Measurements from ENCODE around the gene RGS7. TPM values are rescaled to one million over a fixed set of nuclear protein-coding genes. Genes with fewer than 3 reads are reported as not detected.

The RGS7 gene
- polyA plus RNA-seq, 1 donor from 2014 or later, result 24.2 TPM

GRCh38 chr1:240821925-240822324 lies 535.1 kb downstream of the RGS7 start:
- Histone ChIP-seq H3K9ac (ENCODE audit: low read length) (no peak overlapping the region), H3K36me3 (ENCODE audit: insufficient read depth, low read length) (no peaks in the 10 kb centered on the region), H3K4me3 (ENCODE audit: low read length) (no peak overlapping the region), H3K27me3 (ENCODE audit: insufficient read depth, low read depth, low read length) (no peaks in the 10 kb centered on the region), H2AFZ (ENCODE audit: low read depth, low read length) (no peak overlapping the region), H3K79me2 (replicated peaks; ENCODE audit: insufficient read depth, low read length) (no peaks in the 10 kb centered on the region), H4K20me1 (ENCODE audit: insufficient read depth) (no peaks in the 10 kb centered on the region), H3K27ac (ENCODE audit: low read length) (no peak overlapping the region), H3K9me3 (ENCODE audit: low read length) (no peaks in the 10 kb centered on the region), H3K4me2 (ENCODE audit: low read length) (no peak overlapping the region), H3F3A (ENCODE audit: insufficient read depth, low read length, poor library complexity, severe bottlenecking) (no peaks in the 10 kb centered on the region), H3K9me2 (ENCODE audit: insufficient read depth, low read length) (no peaks in the 10 kb centered on the region)
- TF ChIP-seq EZH2 (IDR thresholded peaks at IDR 0.05; ENCODE audit: borderline replicate concordance, insufficient read depth, low read length, poor library complexity, severe bottlenecking) (no peak), MXI1 (conservative IDR thresholded peaks at IDR 0.05; ENCODE audit: poor library complexity, severe bottlenecking) (no peak)

GRCh38 chr1:240820816-240821215 lies 536.2 kb downstream of the RGS7 start:
- Histone ChIP-seq H4K20me1 (ENCODE audit: insufficient read depth) (no peaks in the 10 kb centered on the region), H3K9ac (ENCODE audit: low read length) (no peak overlapping the region), H3K27ac (ENCODE audit: low read length) (no peak overlapping the region), H3K4me3 (ENCODE audit: low read length) (no peak overlapping the region), H3K4me2 (ENCODE audit: low read length) (no peak overlapping the region), H3K9me2 (ENCODE audit: insufficient read depth, low read length) (no peaks in the 10 kb centered on the region), H2AFZ (ENCODE audit: low read depth, low read length) (no peak overlapping the region), H3K36me3 (ENCODE audit: insufficient read depth, low read length) (no peaks in the 10 kb centered on the region), H3K79me2 (replicated peaks; ENCODE audit: insufficient read depth, low read length) (no peaks in the 10 kb centered on the region), H3K27me3 (ENCODE audit: insufficient read depth, low read depth, low read length) (no peaks in the 10 kb centered on the region), H3K9me3 (ENCODE audit: low read length) (no peaks in the 10 kb centered on the region), H3F3A (ENCODE audit: insufficient read depth, low read length, poor library complexity, severe bottlenecking) (no peaks in the 10 kb centered on the region)
- TF ChIP-seq RAD21 (conservative IDR thresholded peaks at IDR 0.05), result no peak
- no peak for TF ChIP-seq EZH2 (IDR thresholded peaks at IDR 0.05; ENCODE audit: borderline replicate concordance, insufficient read depth, low read length, poor library complexity, severe bottlenecking)
- no peak for TF ChIP-seq REST (IDR thresholded peaks at IDR 0.05; ENCODE audit: borderline replicate concordance)
- no peak for TF ChIP-seq POLR2AphosphoS5 (IDR thresholded peaks at IDR 0.05)
- no peak for TF ChIP-seq EP300 (conservative IDR thresholded peaks at IDR 0.05; ENCODE audit: poor library complexity, severe bottlenecking)
- TF ChIP-seq CTCF (IDR thresholded peaks at IDR 0.05; ENCODE audit: poor library complexity, severe bottlenecking), result no peak

- Histone ChIP-seq H3K9me3 (ENCODE audit: low read length) (no peaks in the 10 kb centered on the region), H3K9me2 (ENCODE audit: insufficient read depth, low read length) (no peaks in the 10 kb centered on the region), H3K27ac (ENCODE audit: low read length) (no peak overlapping the region), H3K36me3 (ENCODE audit: insufficient read depth, low read length) (no peaks in the 10 kb centered on the region), H3K9ac (ENCODE audit: low read length) (no peak overlapping the region), H3K4me2 (ENCODE audit: low read length) (no peak overlapping the region), H2AFZ (ENCODE audit: low read depth, low read length) (no peak overlapping the region), H3K4me3 (ENCODE audit: low read length) (no peak overlapping the region), H3K27me3 (ENCODE audit: insufficient read depth, low read depth, low read length) (no peaks in the 10 kb centered on the region), H3F3A (ENCODE audit: insufficient read depth, low read length, poor library complexity, severe bottlenecking) (no peaks in the 10 kb centered on the region), H4K20me1 (ENCODE audit: insufficient read depth) (no peaks in the 10 kb centered on the region), H3K79me2 (replicated peaks; ENCODE audit: insufficient read depth, low read length) (no peaks in the 10 kb centered on the region)
- TF ChIP-seq POLR2AphosphoS5 (IDR thresholded peaks at IDR 0.05) (no peak), CTCF (IDR thresholded peaks at IDR 0.05; ENCODE audit: poor library complexity, severe bottlenecking) (no peak), EZH2 (IDR thresholded peaks at IDR 0.05; ENCODE audit: borderline replicate concordance, insufficient read depth, low read length, poor library complexity, severe bottlenecking) (no peak), TAF1 (IDR thresholded peaks at IDR 0.05; ENCODE audit: low read depth) (no peak)
These were observed 540.5 kb downstream of the RGS7 start for GRCh38 chr1:240816472-240816871.
